Mucosa of rectum (tissue), 2 donors: Measurements from ENCODE around the gene C7.
A peak's percentile ranks its signal among the peaks of the same experiment; 100 is the strongest.
"Not testable (repeated sequence)": the region's sequence is repeated elsewhere in the genome, so short reads cannot be mapped to it uniquely, and the experiment has no call there.

Experiments
- H3K27ac ChIP-seq, 2 donors: one replicate each; pipeline ENCODE4 v1.7.0; 2013; ENCODE audit warnings: inconsistent platforms in 2 of 2, low read depth in 2 of 2, low read length in 2 of 2
- H3K27me3 ChIP-seq, 2 donors: one replicate each; pipeline ENCODE4 v1.7.0; 2013; ENCODE audit warnings: low read length in 2 of 2; ENCODE audit not compliant: control insufficient read depth in 2 of 2, insufficient read depth in 2 of 2
- H3K36me3 ChIP-seq, 2 donors: one replicate each; pipeline ENCODE4 v1.7.0; 2013; ENCODE audit warnings: low read length in 2 of 2; ENCODE audit not compliant: control insufficient read depth in 2 of 2, insufficient read depth in 2 of 2
- H3K4me1 ChIP-seq, 2 donors: one replicate each; pipeline ENCODE4 v1.7.0; 2013; ENCODE audit warnings: low read length in 2 of 2, mild to moderate bottlenecking in 1 of 2; ENCODE audit not compliant: control insufficient read depth in 2 of 2, insufficient read depth in 2 of 2
- H3K4me3 ChIP-seq, 2 donors: one replicate each; pipeline ENCODE4 v1.7.0; 2013; ENCODE audit warnings: low read length in 2 of 2
- H3K9ac ChIP-seq, 2 donors: one replicate each; pipeline ENCODE4 v1.7.0; 2013; ENCODE audit warnings: low read length in 2 of 2, low read depth in 1 of 2, mild to moderate bottlenecking in 1 of 2
- H3K9me3 ChIP-seq, 2 donors: one replicate each; pipeline ENCODE4 v1.7.0; 2013; ENCODE audit warnings: low read length in 2 of 2; ENCODE audit not compliant: control insufficient read depth in 2 of 2
- donor health status: healthy.
- donor health status: Normal muscosa, but diverticular disease.

Gene C7

GRCh38 chr5:40909264-40909663 is at the start of gene C7:
Gene C7, plus strand, starts transcription at chr5:40909497. Its CDS starts 114 bp downstream, at chr5:40909611.
- no peaks in the 10 kb centered on the region for H3K9me3 ChIP-seq
- no peaks in the 10 kb centered on the region for H3K27me3 ChIP-seq
- peak within 1 kb of the TSS in 1 of 2 donors; percentile 26 for H3K4me3 ChIP-seq
- peaks cover 0 to 8% of the 10 kb centered on the region in 2 donors for H3K4me1 ChIP-seq
- H3K9ac ChIP-seq = no peak within 1 kb of the TSS
- no peaks in the 10 kb centered on the region for H3K36me3 ChIP-seq
- peak within 1 kb of the TSS in 1 of 2 donors; percentile 31 for H3K27ac ChIP-seq

GRCh38 chr5:40860711-40861110 is 48.6 kb upstream of the C7 start:
- no peaks in the 10 kb centered on the region for H3K36me3 ChIP-seq
- H3K9ac ChIP-seq = no peak overlapping the region
- no peaks in the 10 kb centered on the region for H3K9me3 ChIP-seq
- no peaks in the 10 kb centered on the region for H3K27me3 ChIP-seq
- H3K4me3 ChIP-seq = no peak overlapping the region
- H3K4me1 ChIP-seq = no peaks in the 10 kb centered on the region
- H3K27ac ChIP-seq = no peak overlapping the region

- not testable (repeated sequence) for H3K9me3 ChIP-seq, H3K4me3 ChIP-seq, H3K27ac ChIP-seq, H3K4me1 ChIP-seq, H3K36me3 ChIP-seq, H3K9ac ChIP-seq, H3K27me3 ChIP-seq
Observed at GRCh38 chr5:40865004-40865403, 44.3 kb upstream of the C7 start.

- Histone ChIP-seq H3K4me1 (no peaks in the 10 kb centered on the region), H3K27me3 (no peaks in the 10 kb centered on the region), H3K4me3 (no peak overlapping the region), H3K36me3 (no peaks in the 10 kb centered on the region), H3K9ac (no peak overlapping the region), H3K27ac (no peak overlapping the region), H3K9me3 (no peaks in the 10 kb centered on the region)
Observed at GRCh38 chr5:40866844-40867243, 42.5 kb upstream of the C7 start.

- no peaks in the 10 kb centered on the region for H3K9me3 ChIP-seq
- H3K36me3 ChIP-seq = no peaks in the 10 kb centered on the region
- H3K4me3 ChIP-seq = no peak overlapping the region
- no peaks in the 10 kb centered on the region for H3K27me3 ChIP-seq
- H3K4me1 ChIP-seq = no peaks in the 10 kb centered on the region
- no peak overlapping the region for H3K9ac ChIP-seq
- H3K27ac ChIP-seq = no peak overlapping the region
Observed at GRCh38 chr5:40869384-40869783, 39.9 kb upstream of the C7 start.

GRCh38 chr5:40871177-40871576 is 38.1 kb upstream of the C7 start:
- Histone ChIP-seq H3K27ac (no peak overlapping the region), H3K9ac (no peak overlapping the region), H3K27me3 (no peaks in the 10 kb centered on the region), H3K4me1 (no peaks in the 10 kb centered on the region), H3K36me3 (no peaks in the 10 kb centered on the region), H3K9me3 (no peaks in the 10 kb centered on the region), H3K4me3 (no peak overlapping the region)

GRCh38 chr5:40872253-40872652 is 37.0 kb upstream of the C7 start:
- not testable (repeated sequence) for H3K27ac ChIP-seq, H3K4me1 ChIP-seq, H3K27me3 ChIP-seq, H3K9ac ChIP-seq, H3K36me3 ChIP-seq, H3K9me3 ChIP-seq, H3K4me3 ChIP-seq

DNA sequence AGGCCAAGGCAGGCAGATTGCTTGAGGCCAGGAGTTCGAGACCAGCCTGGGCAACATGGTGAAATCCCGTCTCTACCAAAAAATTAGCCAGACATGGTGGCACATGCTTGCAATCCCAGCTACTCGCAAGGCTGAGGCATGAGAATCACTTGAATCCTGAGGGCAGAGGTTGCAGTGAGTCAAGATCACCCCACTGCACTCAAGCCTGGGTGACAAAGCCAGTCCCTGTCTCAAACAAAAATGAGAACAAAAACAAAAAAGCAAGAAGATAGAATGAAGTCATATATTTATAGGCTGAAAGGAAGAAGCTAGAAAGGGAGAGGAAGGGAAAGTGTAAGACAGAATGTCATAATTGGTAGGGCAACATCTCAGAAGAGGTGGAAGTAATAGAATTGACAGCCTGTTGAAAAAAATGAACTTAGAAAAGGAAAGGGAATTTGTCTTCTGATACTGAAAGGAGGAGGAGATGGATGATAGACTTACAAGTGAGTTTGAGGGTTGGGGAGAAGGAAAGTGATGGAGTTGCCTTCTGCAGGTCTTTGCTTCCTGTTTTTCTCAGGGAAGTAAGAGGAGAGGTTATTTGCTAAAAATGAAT is 35.9 kb upstream of the C7 start:
- H3K9ac ChIP-seq = no peak overlapping the region
- H3K4me3 ChIP-seq = no peak overlapping the region
- no peaks in the 10 kb centered on the region for H3K27me3 ChIP-seq
- H3K27ac ChIP-seq = no peak overlapping the region
- H3K36me3 ChIP-seq = no peaks in the 10 kb centered on the region
- peaks cover 0 to 5% of the 10 kb centered on the region in 2 donors for H3K9me3 ChIP-seq
- H3K4me1 ChIP-seq = no peaks in the 10 kb centered on the region

DNA sequence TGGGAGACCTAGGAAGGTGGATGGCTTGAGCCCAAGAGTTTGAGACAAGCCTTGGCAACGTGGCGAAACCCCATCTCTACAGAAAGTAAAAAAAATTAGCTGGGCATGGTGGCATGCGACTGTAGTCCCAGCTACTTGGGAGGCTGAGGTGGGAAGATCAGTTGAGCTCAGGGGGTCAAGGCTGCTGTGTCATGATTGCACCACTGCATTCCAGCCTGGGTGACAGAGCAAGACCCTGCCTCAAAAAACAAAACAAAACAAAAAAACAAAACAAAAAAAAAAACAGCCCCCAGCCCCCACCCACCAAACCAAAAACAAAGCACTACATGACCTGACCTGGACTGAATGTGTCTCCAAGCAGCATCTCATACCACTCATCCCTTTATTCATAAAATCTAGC is 33.3 kb upstream of the C7 start:
- no peaks in the 10 kb centered on the region for H3K36me3 ChIP-seq
- no peak overlapping the region for H3K4me3 ChIP-seq
- H3K9ac ChIP-seq = no peak overlapping the region
- H3K27ac ChIP-seq = no peak overlapping the region
- H3K9me3 ChIP-seq = peaks cover 0 to 5% of the 10 kb centered on the region in 2 donors
- H3K27me3 ChIP-seq = no peaks in the 10 kb centered on the region
- H3K4me1 ChIP-seq = no peaks in the 10 kb centered on the region

GRCh38 chr5:40877371-40877988 is 31.8 kb upstream of the C7 start:
- Histone ChIP-seq H3K4me1 (no peaks in the 10 kb centered on the region), H3K36me3 (no peaks in the 10 kb centered on the region), H3K27me3 (no peaks in the 10 kb centered on the region), H3K27ac (no peak overlapping the region), H3K9ac (no peak overlapping the region), H3K4me3 (no peak overlapping the region), H3K9me3 (peaks cover 0 to 5% of the 10 kb centered on the region in 2 donors)
